ENCODE results near the gene MAZ. TPM values are rescaled to one million over a fixed set of nuclear protein-coding genes. Genes with fewer than 3 reads are reported as not detected.

MAZ gene
- total and polyA plus RNA-seq, 2 donors (not counting 3 experiments of a cell fraction or from before 2014, with no cell fraction given) = 165 to 311 TPM

GRCh38 chr16:29854520-29855100 lies 48.3 kb downstream of the MAZ start:
- dilution Hi-C loops (cut with MboI; ENCODE audit: extremely low pct_ligation_motif_present, low sequenced_read_pairs) (no loop called here), intact Hi-C loops (cut with micrococcal nuclease) (no loop called here)
- H3K4me3 ChIP-seq (replicated peaks in 1 of 3; ENCODE audit: insufficient read depth in 1 of 3, low read depth in 1 of 3, low read length in 3 of 3) = no peak overlapping the region
- H3K36me3 ChIP-seq (ENCODE audit: control insufficient read depth in 2 of 2, extremely low read depth in 1 of 2, insufficient read depth in 2 of 2, low read length in 2 of 2) = peaks cover 0 to 8% of the 10 kb centered on the region in 2 experiments
- no peaks in the 10 kb centered on the region for H3K9me3 ChIP-seq (replicated peaks; ENCODE audit: control insufficient read depth, insufficient read depth, low read length)
- H3K27me3 ChIP-seq (ENCODE audit: control insufficient read depth in 2 of 2, insufficient read depth in 2 of 2, low read length in 2 of 2) = no peaks in the 10 kb centered on the region
- H3K9me1 ChIP-seq (replicated peaks; ENCODE audit: control insufficient read depth, extremely low read depth, insufficient read depth, low read length) = no peaks in the 10 kb centered on the region
- no peak for DNase-seq (ENCODE audit: low read depth, low spot score)
- POLR2A ChIA-PET = interaction anchor here (0.5 kb wide), 1 partner anchor 99 kb away, joined by 6 read pairs; no protein-coding TSS in a partner anchor
- no peak for FAIRE-seq
- TF ChIP-seq GATA2 (IDR thresholded peaks at IDR 0.05; ENCODE audit: insufficient read depth, insufficient read length, low read depth, low read length) (no peak), FOS (IDR thresholded peaks at IDR 0.05; ENCODE audit: borderline replicate concordance, insufficient read depth, low read length) (no peak), MYC (IDR thresholded peaks at IDR 0.05; ENCODE audit: low read depth, low read length) (no peak), JUN (IDR thresholded peaks at IDR 0.05; ENCODE audit: borderline replicate concordance, insufficient read depth, insufficient read length, low read depth) (no peak), POLR2AphosphoS5 (IDR thresholded peaks at IDR 0.05; ENCODE audit: insufficient read depth, low read depth, low read length) (no peak), POLR2A (IDR thresholded peaks at IDR 0.05; ENCODE audit: low read depth, low read length) (no peak), EZH2 (IDR thresholded peaks at IDR 0.05; ENCODE audit: borderline replicate concordance, low read depth, low read length, severe bottlenecking) (no peak)
- TF ChIP-seq, protein P1, sequence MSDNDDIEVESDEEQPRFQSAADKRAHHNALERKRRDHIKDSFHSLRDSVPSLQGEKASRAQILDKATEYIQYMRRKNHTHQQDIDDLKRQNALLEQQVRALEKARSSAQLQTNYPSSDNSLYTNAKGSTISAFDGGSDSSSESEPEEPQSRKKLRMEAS (IDR thresholded peaks at IDR 0.05; ENCODE audit: insufficient read depth, insufficient read length) = no peak
- TF ChIP-seq, protein P2, sequence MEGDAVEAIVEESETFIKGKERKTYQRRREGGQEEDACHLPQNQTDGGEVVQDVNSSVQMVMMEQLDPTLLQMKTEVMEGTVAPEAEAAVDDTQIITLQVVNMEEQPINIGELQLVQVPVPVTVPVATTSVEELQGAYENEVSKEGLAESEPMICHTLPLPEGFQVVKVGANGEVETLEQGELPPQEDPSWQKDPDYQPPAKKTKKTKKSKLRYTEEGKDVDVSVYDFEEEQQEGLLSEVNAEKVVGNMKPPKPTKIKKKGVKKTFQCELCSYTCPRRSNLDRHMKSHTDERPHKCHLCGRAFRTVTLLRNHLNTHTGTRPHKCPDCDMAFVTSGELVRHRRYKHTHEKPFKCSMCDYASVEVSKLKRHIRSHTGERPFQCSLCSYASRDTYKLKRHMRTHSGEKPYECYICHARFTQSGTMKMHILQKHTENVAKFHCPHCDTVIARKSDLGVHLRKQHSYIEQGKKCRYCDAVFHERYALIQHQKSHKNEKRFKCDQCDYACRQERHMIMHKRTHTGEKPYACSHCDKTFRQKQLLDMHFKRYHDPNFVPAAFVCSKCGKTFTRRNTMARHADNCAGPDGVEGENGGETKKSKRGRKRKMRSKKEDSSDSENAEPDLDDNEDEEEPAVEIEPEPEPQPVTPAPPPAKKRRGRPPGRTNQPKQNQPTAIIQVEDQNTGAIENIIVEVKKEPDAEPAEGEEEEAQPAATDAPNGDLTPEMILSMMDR (IDR thresholded peaks at IDR 0.05; ENCODE audit: extremely low read depth in 1 of 2, insufficient read depth in 1 of 2, low read depth in 1 of 2, low read length in 2 of 2) = no peak
- no peak overlapping the region for H2AFZ ChIP-seq (ENCODE audit: low read depth, low read length)
- no TSS peak for BruUV-seq (replicated peaks)
- CTCF ChIA-PET = interaction anchor here (0.6 to 1.2 kb wide), 2 partner anchors 38 to 54 kb away, joined by 3 to 5 read pairs; partner anchors contain the start of gene PAGR1
- H4K20me1 ChIP-seq (replicated peaks; ENCODE audit: control insufficient read depth, extremely low read depth, insufficient read depth, low read length) = no peaks in the 10 kb centered on the region
- no peak overlapping the region for H3K4me2 ChIP-seq (ENCODE audit: insufficient read depth, low read length)
- H3K4me1 ChIP-seq (ENCODE audit: control insufficient read depth, extremely low read depth, insufficient read depth, low read length) = peaks cover 5% of the 10 kb centered on the region
- no peak overlapping the region for H3K27ac ChIP-seq (ENCODE audit: insufficient read depth, low read depth, low read length)
- no peaks in the 10 kb centered on the region for H3K79me2 ChIP-seq (ENCODE audit: control insufficient read depth, insufficient read depth, low read length)
- no peak overlapping the region for H3K9ac ChIP-seq (replicated peaks; ENCODE audit: extremely low read depth, insufficient read depth, low read length)

Measured in endothelial cell of umbilical vein (primary cell).